ENCODE results near the gene PRMT9. TPM values are rescaled to one million over a fixed set of nuclear protein-coding genes. Genes with fewer than 3 reads are reported as not detected.
A peak's percentile ranks its signal among the peaks of the same experiment; 100 is the strongest.

The PRMT9 gene
- total and polyA plus RNA-seq, 9 of the 15 experiments (the other 6 are each of a cell fraction or from before 2014, with no cell fraction given): 3.5 to 15.6 (median 7.2) TPM

GRCh38 chr4:147683717-147684700 lies at the start of gene PRMT9 (continued):
- TF ChIP-seq PRDM10 (IDR thresholded peaks at IDR 0.05; ENCODE audit: partially characterized antibody): peak; percentile 80
- TF ChIP-seq U2AF2 (optimal IDR thresholded peaks at IDR 0.05; ENCODE audit: low read depth, low read length): no peak
- TF ChIP-seq E2F5 (CRISPR knock-in tag; IDR thresholded peaks at IDR 0.05): no peak
- no peak for TF ChIP-seq MXI1 (IDR thresholded peaks at IDR 0.05; ENCODE audit: low read depth, low read length)
- TF ChIP-seq KLF1 (tag; IDR thresholded peaks at IDR 0.05): no peak
- no peak for TF ChIP-seq SETDB1 (IDR thresholded peaks at IDR 0.05; ENCODE audit: low read length)
- no peak for TF ChIP-seq E2F4 (CRISPR knock-in tag; IDR thresholded peaks at IDR 0.05; ENCODE audit: low read depth)
- no peak for TF ChIP-seq MYNN (IDR thresholded peaks at IDR 0.05)
- TF ChIP-seq MYNN (CRISPR knock-in tag; IDR thresholded peaks at IDR 0.05): no peak
- TF ChIP-seq RB1 (IDR thresholded peaks at IDR 0.05; ENCODE audit: low read depth): no peak; the same call in 1 of the 2 replicates
- TF ChIP-seq XRCC5 (IDR thresholded peaks at IDR 0.05; ENCODE audit: low read depth, low read length): no peak
- no peak for TF ChIP-seq ILF3 (IDR thresholded peaks at IDR 0.05; ENCODE audit: borderline replicate concordance)
- peak in 1 of 2 experiments; percentile 67; a peak in 1 of 4 replicates for TF ChIP-seq SRF (CRISPR knock-in tag; IDR thresholded peaks at IDR 0.05)
- TF ChIP-seq ETV5 (CRISPR knock-in tag; IDR thresholded peaks at IDR 0.05; ENCODE audit: low read depth): peak; percentile 74; the same call in 1 of the 2 replicates
- TF ChIP-seq E2F8 (IDR thresholded peaks at IDR 0.05; ENCODE audit: low read depth, partially characterized antibody): no peak
- TF ChIP-seq EP300 (IDR thresholded peaks at IDR 0.05; ENCODE audit: low read length): no peak
- no peak for TF ChIP-seq ZNF133 (CRISPR knock-in tag; IDR thresholded peaks at IDR 0.05)
- TF ChIP-seq HMBOX1 (IDR thresholded peaks at IDR 0.05): no peak

Data from K562 (cell line).